Endodermal cell (in vitro differentiated cells): ENCODE data around the gene PLXNB3. TPM values are rescaled to one million over a fixed set of nuclear protein-coding genes. Genes with fewer than 3 reads are reported as not detected.

Experiments
- DNase-seq: peaks from one replicate; pipeline ENCODE4 v3.0.0-alpha.2; 2017
- H3K27ac ChIP-seq: 2 replicates; pipeline ENCODE4 v1.5.1; 2013; ENCODE audit warnings: mild to moderate bottlenecking, low read depth, low read length, moderate library complexity
- H3K27me3 ChIP-seq: 2 replicates; pipeline ENCODE4 v1.6.1; 2013; ENCODE audit warnings: mild to moderate bottlenecking, low read length, moderate library complexity; ENCODE audit not compliant: insufficient read depth, control insufficient read depth, poor library complexity, severe bottlenecking
- H3K36me3 ChIP-seq: 2 replicates; pipeline ENCODE4 v1.7.0; 2013; ENCODE audit warnings: mild to moderate bottlenecking, low read length, moderate library complexity; ENCODE audit not compliant: control insufficient read depth, insufficient read depth
- H3K4me1 ChIP-seq: one replicate; pipeline ENCODE4 v1.7.0; 2013; ENCODE audit warnings: low read length; ENCODE audit not compliant: control insufficient read depth, insufficient read depth
- H3K4me3 ChIP-seq: 2 replicates; pipeline ENCODE4 v1.5.1; 2013; ENCODE audit warnings: mild to moderate bottlenecking, low read length, moderate library complexity
- H3K9ac ChIP-seq: 2 replicates; pipeline ENCODE4 v1.6.1; 2013; ENCODE audit warnings: mild to moderate bottlenecking, low read length, moderate library complexity; ENCODE audit not compliant: poor library complexity, severe bottlenecking; ENCODE audit errors: extremely low read depth
- H3K9me3 ChIP-seq: 2 replicates; pipeline ENCODE4 v1.6.1; 2013; ENCODE audit warnings: mild to moderate bottlenecking, low read length, moderate library complexity; ENCODE audit not compliant: control insufficient read depth
- H3K27ac Mint-ChIP-seq: 2 replicates; pipeline ENCODE4 v1.8.0; 2020; ENCODE audit warnings: mixed read lengths
- H3K27me3 Mint-ChIP-seq: 2 replicates; pipeline ENCODE4 v1.8.0; 2021; ENCODE audit warnings: mild to moderate bottlenecking, mixed read lengths; ENCODE audit not compliant: insufficient read depth
- H3K36me3 Mint-ChIP-seq: 2 replicates; pipeline ENCODE4 v1.8.0; 2020; ENCODE audit warnings: low read depth, mixed read lengths
- H3K4me1 Mint-ChIP-seq: 2 replicates; pipeline ENCODE4 v1.8.0; 2020; ENCODE audit warnings: mixed read lengths
- H3K4me3 Mint-ChIP-seq: 2 replicates; pipeline ENCODE4 v1.8.0; 2020; ENCODE audit warnings: mild to moderate bottlenecking, moderate library complexity, mixed read lengths
- H3K9me3 Mint-ChIP-seq: 2 replicates; pipeline ENCODE4 v1.8.0; 2020; ENCODE audit warnings: mild to moderate bottlenecking, mixed read lengths
- CTCF ChIP-seq: fragments of 200-600 bp; sonication (generic); conservative IDR thresholded peaks from 2 replicates; pipeline ENCODE4 v1.5.0; 2021; ENCODE audit warnings: antibody characterized with exemption, mild to moderate bottlenecking
- WGBS, 2 experiments: methylation state at CpG; one replicate each; pipeline versions ENCODE4 v1.1.5 to v1.1.7; 2013; ENCODE audit warnings: missing lambda C conversion rate in 2 of 2, mixed read lengths in 1 of 2; ENCODE audit not compliant: insufficient coverage in 1 of 2, insufficient read length in 1 of 2; 5-methylcytosine and 5-hydroxymethylcytosine counted together
- total RNA-seq, 2 donors: library from RNA; stranded (reverse); fragmentation: NEBNext Ultra II Directional in 1 of 2; extraction: Animal tissue kit (Norgen Biotek cat#: 25700) in 1 of 2; gene quantifications; 2 replicates in 1 of 2; 3 replicates in 1 of 2; pipeline ENCODE4 v1.2.1, GENCODE V29; 2021

PLXNB3 gene
- total RNA-seq, 2 donors from 2014 or later = 1.1 TPM

- Mint-ChIP-seq H3K9me3 (peaks cover 86% of the 10 kb centered on the region), H3K4me1 (peaks cover 12% of the 10 kb centered on the region), H3K27ac (no peak overlapping the region), H3K4me3 (no peak overlapping the region), H3K27me3 (no peaks in the 10 kb centered on the region), H3K36me3 (peaks cover 36% of the 10 kb centered on the region)
- Histone ChIP-seq H3K4me3 (no peak overlapping the region), H3K36me3 (peaks cover 10% of the 10 kb centered on the region), H3K9me3 (peaks cover 15% of the 10 kb centered on the region), H3K9ac (no peak overlapping the region), H3K4me1 (no peaks in the 10 kb centered on the region), H3K27ac (no peak overlapping the region), H3K27me3 (no peaks in the 10 kb centered on the region)
- DNase-seq = no peak
- TF ChIP-seq CTCF = no peak
- 96 to 100% methylated on average over 1 to 6 of the region's 6 CpGs for WGBS, 2 experiments
Measured at GRCh38 chrX:153731117-153731844, 32.8 kb upstream of the PLXNB3 start.

- Histone ChIP-seq H3K9ac (no peak overlapping the region), H3K36me3 (peaks cover 10% of the 10 kb centered on the region), H3K9me3 (peaks cover 15% of the 10 kb centered on the region), H3K4me1 (no peaks in the 10 kb centered on the region), H3K4me3 (no peak overlapping the region), H3K27ac (no peak overlapping the region), H3K27me3 (no peaks in the 10 kb centered on the region)
- H3K9me3 Mint-ChIP-seq = peaks cover 89% of the 10 kb centered on the region
- H3K27me3 Mint-ChIP-seq = no peaks in the 10 kb centered on the region
- H3K36me3 Mint-ChIP-seq = peaks cover 36% of the 10 kb centered on the region
- TF ChIP-seq CTCF = no peak
- H3K4me3 Mint-ChIP-seq = no peak overlapping the region
- H3K27ac Mint-ChIP-seq = no peak overlapping the region
- WGBS, 2 experiments = 100% methylated on average over 3 of the region's 3 CpGs; no CpG with 5 or more reads in 1 of the 2 experiments
- no peak for DNase-seq
- H3K4me1 Mint-ChIP-seq = peaks cover 12% of the 10 kb centered on the region
Measured at GRCh38 chrX:153731845-153732215, 32.2 kb upstream of the PLXNB3 start.

DNA sequence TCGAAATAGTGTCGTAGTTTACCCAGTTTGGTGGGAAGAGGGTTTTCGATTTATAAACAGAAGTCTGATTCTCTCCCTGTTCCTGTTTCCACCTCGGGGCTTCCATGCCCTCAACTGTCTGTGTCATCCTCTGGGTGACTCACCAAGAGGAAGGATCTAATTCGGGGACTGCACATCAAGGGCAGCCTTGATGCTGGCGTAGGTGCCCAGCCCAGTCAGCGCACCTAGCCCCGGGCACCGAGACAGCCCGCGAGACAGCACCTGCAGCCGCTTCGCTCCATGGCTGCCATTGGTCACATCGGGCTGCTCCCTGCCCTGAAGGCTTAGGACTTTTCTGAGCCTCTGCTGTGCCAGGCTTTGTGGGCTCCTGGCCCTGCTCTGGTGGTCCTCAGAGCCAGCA lies 31.6 kb upstream of the PLXNB3 start:
- H3K27ac Mint-ChIP-seq = no peak overlapping the region
- H3K4me1 Mint-ChIP-seq = peaks cover 9% of the 10 kb centered on the region
- Histone ChIP-seq H3K27me3 (no peaks in the 10 kb centered on the region), H3K4me3 (no peak overlapping the region), H3K36me3 (peaks cover 10% of the 10 kb centered on the region), H3K9ac (no peak overlapping the region), H3K4me1 (no peaks in the 10 kb centered on the region), H3K9me3 (peaks cover 15% of the 10 kb centered on the region), H3K27ac (no peak overlapping the region)
- 95 to 98% methylated on average over 7 to 14 of the region's 14 CpGs for WGBS, 2 experiments
- no peak for DNase-seq
- H3K27me3 Mint-ChIP-seq = no peaks in the 10 kb centered on the region
- H3K9me3 Mint-ChIP-seq = peaks cover 88% of the 10 kb centered on the region
- no peak for TF ChIP-seq CTCF
- no peak overlapping the region for H3K4me3 Mint-ChIP-seq
- H3K36me3 Mint-ChIP-seq = peaks cover 36% of the 10 kb centered on the region
